Naive B cell (primary cell): Measurements from ENCODE around the gene B3GNT4. TPM values are rescaled to one million over a fixed set of nuclear protein-coding genes. Genes with fewer than 3 reads are reported as not detected.

Experiments used
- ATAC-seq, 2 donors: fragments of 150-1000 bp; cut with Tn5 transposase; 2 replicates each; pipeline ENCODE4 v1.10.0; 2021; ENCODE audit warnings: low read depth in 2 of 2, mild to moderate bottlenecking in 2 of 2, moderate library complexity in 2 of 2
- DNase-seq: peaks from one replicate; pipeline ENCODE4 v3.0.0; 2022
- H3K27ac Mint-ChIP-seq, 6 donors: one replicate each; pipeline ENCODE4 v1.8.0; 2020 to 2022; ENCODE audit warnings: mild to moderate bottlenecking in 6 of 6, mixed read lengths in 6 of 6, moderate library complexity in 5 of 6, inconsistent platforms in 2 of 6
- H3K27me3 Mint-ChIP-seq, 3 donors: one replicate each; pipeline ENCODE4 v1.8.0; 2021 to 2022; ENCODE audit warnings: mixed read lengths in 3 of 3, mild to moderate bottlenecking in 1 of 3
- H3K36me3 Mint-ChIP-seq, 2 donors: one replicate each; pipeline ENCODE4 v1.8.0; 2020 to 2022; ENCODE audit warnings: mixed read lengths in 2 of 2, inconsistent platforms in 1 of 2, mild to moderate bottlenecking in 1 of 2
- H3K4me1 Mint-ChIP-seq, 3 donors: one replicate each; pipeline ENCODE4 v1.8.0; 2020 to 2022; ENCODE audit warnings: mixed read lengths in 3 of 3, inconsistent platforms in 1 of 3, mild to moderate bottlenecking in 1 of 3, moderate library complexity in 1 of 3
- H3K4me3 Mint-ChIP-seq, 8 donors: one replicate each; pipeline ENCODE4 v1.8.0; 2020 to 2022; ENCODE audit warnings: mild to moderate bottlenecking in 8 of 8, mixed read lengths in 8 of 8, moderate library complexity in 8 of 8, inconsistent platforms in 2 of 8
- H3K9me3 Mint-ChIP-seq, 7 donors: one replicate each; pipeline ENCODE4 v1.8.0; 2020 to 2022; ENCODE audit warnings: mixed read lengths in 7 of 7, mild to moderate bottlenecking in 5 of 7, inconsistent platforms in 2 of 7, moderate library complexity in 1 of 7
- polyA plus RNA-seq, 6 donors: library from polyadenylated mRNA; unstranded; fragments of 300-500 nt; fragmentation: Illumina TruSeq; gene quantifications; one replicate each; pipeline ENCODE4 v1.2.3, GENCODE V29; 2021; ENCODE audit warnings: low read depth in 6 of 6

Gene B3GNT4
- under 1 TPM in 3 of 6 donors, not detected in 3; 0.54 to 0.84 (median 0.56) TPM for polyA plus RNA-seq

- Mint-ChIP-seq H3K27ac (peak within 1 kb of the TSS in 1 of 6 donors; percentile 32), H3K4me1 (peaks cover 9 to 23% (median 17%) of the 10 kb centered on the region in 3 donors), H3K36me3 (peaks cover 6 to 7% of the 10 kb centered on the region in 2 donors), H3K27me3 (peaks cover 9 to 41% (median 41%) of the 10 kb centered on the region in 3 donors), H3K9me3 (no peaks in the 10 kb centered on the region), H3K4me3 (peak within 1 kb of the TSS; percentile 77 to 89 (median 82))
- DNase-seq (peak; percentile 41), ATAC-seq (peak; percentile 55 to 57)
Measured at GRCh38 chr12:122203301-122204166, at the start of gene B3GNT4. Gene B3GNT4, plus strand, starts transcription at chr12:122203709. Its CDS starts 910 bp downstream, at chr12:122204619.

GRCh38 chr12:122155705-122156104 lies 47.8 kb upstream of the B3GNT4 start:
- no peak overlapping the region for H3K4me3 Mint-ChIP-seq
- H3K9me3 Mint-ChIP-seq: no peaks in the 10 kb centered on the region
- DNase-seq: no peak
- H3K36me3 Mint-ChIP-seq: no peaks in the 10 kb centered on the region
- no peaks in the 10 kb centered on the region for H3K4me1 Mint-ChIP-seq
- no peak overlapping the region for H3K27ac Mint-ChIP-seq
- no peak for ATAC-seq
- peaks cover 0 to 5% (median 0%) of the 10 kb centered on the region in 3 donors for H3K27me3 Mint-ChIP-seq

DNA sequence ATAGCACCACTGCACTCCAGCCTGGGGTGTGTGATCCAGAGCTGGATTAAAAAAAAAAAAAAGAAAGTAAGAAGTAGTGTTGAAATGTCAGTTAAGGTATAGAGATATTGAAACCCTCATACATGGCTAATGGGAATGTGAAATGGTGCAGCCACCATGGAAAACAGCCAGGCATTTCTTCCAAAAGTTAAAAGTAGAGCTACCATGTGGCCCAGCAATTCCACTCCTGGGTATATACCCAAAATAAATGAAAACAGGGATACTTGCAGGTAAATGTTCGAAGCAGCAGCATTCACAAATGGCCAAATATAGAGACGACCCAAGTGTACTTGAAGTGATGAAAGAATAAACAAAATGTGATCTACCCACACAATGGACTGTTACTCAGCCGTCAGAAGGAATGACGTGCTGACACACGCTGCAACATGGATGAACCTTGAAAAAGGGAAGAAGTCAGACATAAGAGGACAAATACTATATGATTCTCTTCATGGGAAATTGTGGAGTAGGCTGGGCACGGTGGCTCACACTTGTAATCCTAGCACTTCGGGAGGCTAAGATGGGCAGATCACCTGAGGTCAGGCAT lies 44.7 kb upstream of the B3GNT4 start:
- DNase-seq (no peak), ATAC-seq (no peak)
- H3K27me3 Mint-ChIP-seq: peaks cover 0 to 5% (median 0%) of the 10 kb centered on the region in 3 donors
- no peaks in the 10 kb centered on the region for H3K9me3 Mint-ChIP-seq
- H3K27ac Mint-ChIP-seq: no peak overlapping the region
- no peaks in the 10 kb centered on the region for H3K4me1 Mint-ChIP-seq
- H3K36me3 Mint-ChIP-seq: no peaks in the 10 kb centered on the region
- H3K4me3 Mint-ChIP-seq: no peak overlapping the region

GRCh38 chr12:122159882-122160281 lies 43.6 kb upstream of the B3GNT4 start:
- no peaks in the 10 kb centered on the region for H3K36me3 Mint-ChIP-seq
- no peaks in the 10 kb centered on the region for H3K4me1 Mint-ChIP-seq
- H3K9me3 Mint-ChIP-seq: no peaks in the 10 kb centered on the region
- no peak overlapping the region for H3K27ac Mint-ChIP-seq
- no peak for DNase-seq
- ATAC-seq: no peak
- H3K4me3 Mint-ChIP-seq: no peak overlapping the region
- peaks cover 0 to 5% (median 0%) of the 10 kb centered on the region in 3 donors for H3K27me3 Mint-ChIP-seq

GRCh38 chr12:122160761-122161160 lies 42.7 kb upstream of the B3GNT4 start:
- ATAC-seq (no peak), DNase-seq (no peak)
- Mint-ChIP-seq H3K27ac (no peak overlapping the region), H3K4me3 (no peak overlapping the region), H3K9me3 (no peaks in the 10 kb centered on the region), H3K36me3 (no peaks in the 10 kb centered on the region), H3K27me3 (peaks cover 0 to 1% (median 0%) of the 10 kb centered on the region in 3 donors), H3K4me1 (peaks cover 0 to 3% (median 0%) of the 10 kb centered on the region in 3 donors)

DNA sequence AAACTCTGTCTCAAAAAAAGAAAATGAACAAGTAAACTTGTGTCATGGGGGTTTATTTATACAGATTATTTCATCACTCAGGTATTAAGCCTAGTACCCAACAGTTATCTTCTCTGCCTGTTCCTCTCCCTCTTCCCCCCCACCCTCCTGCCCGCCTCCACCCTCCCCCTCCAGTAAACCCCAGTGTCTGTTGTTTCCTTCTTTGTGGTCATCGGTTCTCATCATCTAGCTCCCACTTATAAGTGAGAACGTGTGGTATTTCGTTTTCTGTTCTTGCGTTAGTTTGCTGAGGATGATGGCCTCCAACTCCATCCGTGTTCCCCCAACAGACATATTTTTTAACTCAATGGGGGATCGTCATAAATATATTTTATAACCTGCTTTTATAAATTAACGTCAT lies 41.8 kb upstream of the B3GNT4 start:
- H3K27me3 Mint-ChIP-seq: no peaks in the 10 kb centered on the region
- H3K4me1 Mint-ChIP-seq: peaks cover 0 to 3% (median 0%) of the 10 kb centered on the region in 3 donors
- no peak for ATAC-seq
- no peak for DNase-seq
- no peaks in the 10 kb centered on the region for H3K36me3 Mint-ChIP-seq
- H3K9me3 Mint-ChIP-seq: no peaks in the 10 kb centered on the region
- H3K4me3 Mint-ChIP-seq: no peak overlapping the region
- no peak overlapping the region for H3K27ac Mint-ChIP-seq

GRCh38 chr12:122162976-122163375 lies 40.5 kb upstream of the B3GNT4 start:
- ATAC-seq (no peak), DNase-seq (no peak)
- Mint-ChIP-seq H3K27ac (no peak overlapping the region), H3K4me3 (no peak overlapping the region), H3K27me3 (no peaks in the 10 kb centered on the region), H3K9me3 (no peaks in the 10 kb centered on the region), H3K4me1 (peaks cover 0 to 3% (median 0%) of the 10 kb centered on the region in 3 donors), H3K36me3 (no peaks in the 10 kb centered on the region)

DNA sequence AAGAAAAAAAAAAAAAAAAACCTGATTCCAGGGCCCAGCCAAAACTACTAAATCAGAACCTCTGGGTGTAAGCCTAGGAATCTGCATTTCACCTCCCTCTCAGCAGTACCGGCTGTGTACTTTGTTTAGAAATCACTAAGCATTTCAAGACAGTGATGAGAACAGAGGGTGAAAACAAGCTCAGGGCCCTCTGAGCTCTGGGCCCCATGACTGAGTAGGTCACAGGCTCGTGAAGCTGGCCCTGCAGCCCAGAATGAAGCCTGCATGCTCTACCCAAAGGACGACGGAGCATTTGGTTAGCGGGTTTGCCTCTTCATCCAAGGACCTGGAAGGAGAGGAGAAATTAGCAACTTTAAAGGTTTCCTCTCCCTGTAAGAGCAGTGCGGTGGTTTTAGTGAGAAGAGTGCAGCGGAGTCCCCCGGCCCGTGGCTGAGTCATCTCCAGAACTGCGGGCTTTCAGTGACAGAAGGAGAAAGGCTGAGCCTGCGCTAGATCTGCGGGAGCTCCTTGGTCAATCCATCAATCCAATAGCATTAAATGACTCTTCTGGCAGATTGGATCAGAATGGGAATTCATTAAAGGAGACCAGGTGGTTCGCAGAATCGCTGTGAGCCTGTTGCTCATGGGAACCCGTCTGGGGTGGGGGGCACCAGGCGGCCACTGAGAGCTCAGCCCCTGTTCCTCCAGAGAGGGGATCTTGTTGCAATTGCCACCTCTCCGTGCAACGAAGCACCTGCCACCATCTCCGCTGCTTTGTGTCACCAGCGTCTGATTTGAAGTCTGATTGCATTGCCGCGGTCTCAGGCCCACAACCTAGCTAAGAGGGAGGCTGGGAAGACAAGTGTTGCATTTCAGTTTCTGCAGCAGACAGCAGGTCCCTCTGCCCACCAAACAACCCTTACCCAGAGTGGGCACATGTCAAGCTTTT lies 36.8 kb upstream of the B3GNT4 start:
- H3K9me3 Mint-ChIP-seq: no peaks in the 10 kb centered on the region
- H3K4me3 Mint-ChIP-seq: no peak overlapping the region
- DNase-seq (no peak), ATAC-seq (no peak)
- H3K36me3 Mint-ChIP-seq: no peaks in the 10 kb centered on the region
- H3K4me1 Mint-ChIP-seq: peaks cover 0 to 3% (median 0%) of the 10 kb centered on the region in 3 donors
- no peak overlapping the region for H3K27ac Mint-ChIP-seq
- H3K27me3 Mint-ChIP-seq: no peaks in the 10 kb centered on the region

DNA sequence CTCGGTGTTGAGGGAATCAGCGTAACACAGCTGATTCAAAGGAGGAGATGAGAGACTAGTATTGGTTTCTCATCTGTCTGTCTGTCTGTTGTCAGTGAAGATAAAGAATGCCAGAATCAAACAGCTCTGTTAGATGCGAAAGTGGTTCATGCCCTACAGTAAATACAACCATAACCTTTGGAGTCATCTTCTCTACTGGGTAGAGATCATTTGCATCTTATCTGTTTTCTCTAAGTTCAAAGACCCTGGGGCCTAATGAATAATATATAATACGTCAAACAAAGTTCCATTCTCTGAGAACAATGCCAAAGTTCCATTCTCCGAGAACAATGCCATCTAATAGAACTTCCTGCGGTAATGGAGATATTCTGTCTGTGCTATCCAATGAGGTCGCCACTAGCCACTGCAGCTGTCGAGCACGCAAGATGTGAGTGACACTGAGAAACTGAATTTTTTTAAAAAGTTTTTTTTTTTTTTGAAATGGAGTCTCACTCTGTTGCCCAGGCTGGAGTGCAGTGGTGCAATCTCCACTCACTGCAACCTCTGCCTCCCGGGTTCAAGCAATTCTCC lies 36.1 kb upstream of the B3GNT4 start:
- H3K36me3 Mint-ChIP-seq: no peaks in the 10 kb centered on the region
- no peak overlapping the region for H3K4me3 Mint-ChIP-seq
- H3K27ac Mint-ChIP-seq: no peak overlapping the region
- no peaks in the 10 kb centered on the region for H3K9me3 Mint-ChIP-seq
- H3K4me1 Mint-ChIP-seq: peaks cover 0 to 3% (median 0%) of the 10 kb centered on the region in 3 donors
- H3K27me3 Mint-ChIP-seq: no peaks in the 10 kb centered on the region
- no peak for ATAC-seq
- DNase-seq: no peak

DNA sequence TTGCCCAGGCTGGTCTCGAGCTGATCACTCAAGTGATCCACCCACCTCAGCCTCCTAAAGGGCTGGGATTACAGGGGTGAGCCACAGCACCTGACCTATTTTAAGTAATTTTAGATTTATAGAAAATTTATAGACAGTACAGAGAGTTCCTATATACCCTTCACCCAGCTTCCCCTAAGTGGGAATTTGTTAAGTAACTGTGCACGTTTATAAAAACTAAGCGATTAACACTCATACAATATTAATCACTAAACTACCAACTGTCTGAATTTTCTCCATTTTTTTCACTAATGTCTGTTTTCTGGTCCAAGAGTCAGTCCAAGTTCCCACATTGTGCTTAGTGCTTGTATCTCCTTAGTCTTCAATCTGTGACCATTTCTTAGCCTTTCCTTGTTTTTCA lies 35.0 kb upstream of the B3GNT4 start:
- H3K27me3 Mint-ChIP-seq: no peaks in the 10 kb centered on the region
- no peaks in the 10 kb centered on the region for H3K9me3 Mint-ChIP-seq
- peaks cover 0 to 3% (median 0%) of the 10 kb centered on the region in 3 donors for H3K4me1 Mint-ChIP-seq
- no peak for DNase-seq
- no peaks in the 10 kb centered on the region for H3K36me3 Mint-ChIP-seq
- H3K27ac Mint-ChIP-seq: peak overlapping the region in 1 of 6 donors; percentile 18
- no peak for ATAC-seq
- no peak overlapping the region for H3K4me3 Mint-ChIP-seq

- no peaks in the 10 kb centered on the region for H3K4me1 Mint-ChIP-seq
- no peak for ATAC-seq
- H3K4me3 Mint-ChIP-seq: no peak overlapping the region
- no peak for DNase-seq
- no peaks in the 10 kb centered on the region for H3K9me3 Mint-ChIP-seq
- H3K27me3 Mint-ChIP-seq: peaks cover 0 to 13% (median 4%) of the 10 kb centered on the region in 3 donors
- H3K27ac Mint-ChIP-seq: no peak overlapping the region
- no peaks in the 10 kb centered on the region for H3K36me3 Mint-ChIP-seq
Measured at GRCh38 chr12:122171399-122171798, 32.1 kb upstream of the B3GNT4 start.

DNA sequence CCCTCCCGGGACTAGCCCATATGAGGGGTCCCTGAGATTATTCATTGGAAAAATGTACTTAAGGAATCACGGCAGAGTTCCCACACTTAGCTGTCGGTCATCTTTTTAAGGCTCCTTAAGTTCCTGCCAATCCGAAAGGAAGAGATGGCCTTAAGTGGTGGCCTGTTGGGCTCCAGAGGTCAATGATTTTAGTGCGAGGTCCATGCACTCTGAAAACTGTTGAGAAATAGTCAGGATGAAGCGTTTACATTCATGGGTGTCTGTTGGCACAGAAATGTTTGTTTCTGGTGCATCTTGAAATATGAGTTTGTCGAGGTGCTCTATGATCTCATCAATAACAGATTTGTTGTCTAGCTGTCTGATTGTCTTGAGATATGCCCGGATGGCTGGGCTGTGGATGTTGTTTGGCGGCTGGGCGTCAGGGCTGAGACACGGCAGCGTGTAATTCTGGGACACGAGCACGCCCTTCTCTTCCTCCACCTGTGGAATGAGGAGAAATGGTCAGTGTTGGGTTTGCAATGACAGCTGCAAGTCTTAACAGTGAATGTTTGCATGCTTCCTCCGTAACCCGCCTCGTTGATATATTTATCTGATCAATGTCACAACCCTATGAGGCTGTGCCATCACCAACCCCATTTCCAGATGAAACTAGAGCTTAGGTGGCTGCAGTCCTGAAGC lies 31.1 kb upstream of the B3GNT4 start:
- ATAC-seq (no peak), DNase-seq (no peak)
- Mint-ChIP-seq H3K4me1 (peaks cover 0 to 4% (median 0%) of the 10 kb centered on the region in 3 donors), H3K27me3 (peaks cover 0 to 13% (median 4%) of the 10 kb centered on the region in 3 donors), H3K4me3 (no peak overlapping the region), H3K9me3 (no peaks in the 10 kb centered on the region), H3K36me3 (no peaks in the 10 kb centered on the region), H3K27ac (no peak overlapping the region)
